SK-N-SH (cell line): Measurements from ENCODE around the gene HTT.

Experiments used
- EZH2phosphoT487 ChIP-seq: fragments of 200-600 bp; sonication (generic); IDR thresholded peaks from 2 replicates; pipeline ENCODE4 v1.6.1; 2017; ENCODE audit warnings: low read depth, mixed run types, mild to moderate bottlenecking, antibody characterized with exemption, moderate library complexity, borderline replicate concordance
- GABPA ChIP-seq: IDR thresholded peaks from 2 replicates; pipeline ENCODE4 v1.4.0; 2012; ENCODE audit warnings: low read depth, mild to moderate bottlenecking
- POLR2AphosphoS5 ChIP-seq: IDR thresholded peaks from 2 replicates; pipeline ENCODE4 v1.6.1; 2012; ENCODE audit warnings: low read depth, low read length
- TF ChIP-seq, protein P1 (sequence below): fragments of 200-600 bp; sonication (generic); IDR thresholded peaks from 2 replicates; pipeline ENCODE4 v1.6.1; 2017; ENCODE audit warnings: antibody characterized with exemption, mild to moderate bottlenecking, moderate library complexity

DNA sequence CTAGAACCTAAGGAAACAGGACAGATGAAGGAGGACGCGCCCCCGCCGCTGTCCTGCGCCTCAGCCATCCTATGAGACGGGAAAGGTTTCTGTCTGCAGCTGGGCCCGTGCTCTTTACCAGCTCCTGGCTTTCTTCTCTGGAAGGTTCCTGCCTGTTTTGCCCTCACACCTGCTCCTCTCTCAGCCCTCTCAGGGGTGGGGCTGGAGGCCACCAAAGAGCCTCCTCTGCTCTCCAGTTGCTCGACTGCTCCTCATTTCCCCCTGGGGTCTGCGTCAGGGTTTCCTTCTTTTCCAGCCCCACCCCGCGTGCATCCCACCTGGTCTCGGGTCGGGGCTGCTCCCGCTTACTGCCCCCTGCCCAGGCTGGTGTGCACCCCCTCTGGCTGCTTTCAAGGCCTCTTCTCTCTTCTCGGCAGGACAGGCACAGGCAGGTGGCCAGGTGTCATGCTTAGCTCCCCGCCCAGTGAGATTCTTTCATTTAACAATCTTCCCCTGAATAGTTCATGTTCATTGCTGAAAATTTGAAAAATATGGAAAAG is 4.8 kb upstream of the HTT start:
- TF ChIP-seq, protein P1, sequence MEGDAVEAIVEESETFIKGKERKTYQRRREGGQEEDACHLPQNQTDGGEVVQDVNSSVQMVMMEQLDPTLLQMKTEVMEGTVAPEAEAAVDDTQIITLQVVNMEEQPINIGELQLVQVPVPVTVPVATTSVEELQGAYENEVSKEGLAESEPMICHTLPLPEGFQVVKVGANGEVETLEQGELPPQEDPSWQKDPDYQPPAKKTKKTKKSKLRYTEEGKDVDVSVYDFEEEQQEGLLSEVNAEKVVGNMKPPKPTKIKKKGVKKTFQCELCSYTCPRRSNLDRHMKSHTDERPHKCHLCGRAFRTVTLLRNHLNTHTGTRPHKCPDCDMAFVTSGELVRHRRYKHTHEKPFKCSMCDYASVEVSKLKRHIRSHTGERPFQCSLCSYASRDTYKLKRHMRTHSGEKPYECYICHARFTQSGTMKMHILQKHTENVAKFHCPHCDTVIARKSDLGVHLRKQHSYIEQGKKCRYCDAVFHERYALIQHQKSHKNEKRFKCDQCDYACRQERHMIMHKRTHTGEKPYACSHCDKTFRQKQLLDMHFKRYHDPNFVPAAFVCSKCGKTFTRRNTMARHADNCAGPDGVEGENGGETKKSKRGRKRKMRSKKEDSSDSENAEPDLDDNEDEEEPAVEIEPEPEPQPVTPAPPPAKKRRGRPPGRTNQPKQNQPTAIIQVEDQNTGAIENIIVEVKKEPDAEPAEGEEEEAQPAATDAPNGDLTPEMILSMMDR, result no peak
- TF ChIP-seq GABPA (no peak), EZH2phosphoT487 (no peak), POLR2AphosphoS5 (no peak)
